Upper lobe of left lung (tissue), 6 donors: ENCODE results near the gene SNTG2. TPM values are rescaled to one million over a fixed set of nuclear protein-coding genes. Genes with fewer than 3 reads are reported as not detected.

Source experiments
- ATAC-seq, 2 donors: fragments of 200-7000 bp; cut with Tn5 transposase; one replicate each; pipeline ENCODE4 v1.9.1; 2022; ENCODE audit warnings: mild to moderate bottlenecking in 2 of 2, moderate library complexity in 2 of 2; ENCODE audit not compliant: low FRiP score in 2 of 2
- DNase-seq, 2 donors: peaks; one replicate each; pipeline ENCODE4 v3.0.0-alpha.2; 2019 to 2020
- H3K27ac ChIP-seq, 4 donors: fragments of 200-600 bp; sonication (generic); one replicate each; pipeline ENCODE4 v1.5.1; 2016 to 2019
- H3K27me3 ChIP-seq, 4 donors: fragments of 200-600 bp; sonication (generic); one replicate each; pipeline ENCODE4 v1.5.1; 2017 to 2019
- H3K36me3 ChIP-seq, 4 donors: fragments of 200-600 bp; sonication (generic); one replicate each; pipeline ENCODE4 v1.5.1; 2016 to 2019
- H3K4me1 ChIP-seq, 4 donors: fragments of 200-600 bp; sonication (generic); one replicate each; pipeline ENCODE4 v1.5.1; 2018 to 2019
- H3K4me3 ChIP-seq, 4 donors: fragments of 200-600 bp; sonication (generic); one replicate each; pipeline ENCODE4 v1.5.1; 2017 to 2019; ENCODE audit warnings: mild to moderate bottlenecking in 2 of 4, moderate library complexity in 1 of 4
- H3K9me3 ChIP-seq, 4 donors: fragments of 200-600 bp; sonication (generic); one replicate each; pipeline ENCODE4 v1.5.1; 2018 to 2019
- CTCF ChIP-seq, 6 experiments: fragments of 450-650 bp in 4 of 6; fragments of 200-600 bp in 2 of 6; sonication (generic) in 2 of 6; IDR thresholded peaks; one replicate each; pipeline ENCODE4 v1.5.1; 2016 to 2019; ENCODE audit warnings: antibody characterized with exemption in 6 of 6
- EP300 ChIP-seq, 4 donors: sonication (generic); formaldehyde crosslinking; IDR thresholded peaks; one replicate each; pipeline ENCODE4 v1.5.1; 2017; ENCODE audit warnings: antibody characterized with exemption in 4 of 4, control low read depth in 2 of 4
- POLR2A ChIP-seq, 4 donors: fragments of 450-650 bp; IDR thresholded peaks; one replicate each; pipeline ENCODE4 v1.5.1; 2016 to 2017; ENCODE audit warnings: antibody characterized with exemption in 4 of 4, mild to moderate bottlenecking in 2 of 4
- POLR2AphosphoS5 ChIP-seq, 2 donors: sonication (generic); formaldehyde crosslinking; IDR thresholded peaks; one replicate each; pipeline ENCODE4 v1.5.1; 2017; ENCODE audit warnings: antibody characterized with exemption in 2 of 2
- WGBS, 2 donors: methylation state at CpG; one replicate each; pipeline ENCODE4 v1.1.5; 2017 to 2018; 5-methylcytosine and 5-hydroxymethylcytosine counted together
- total RNA-seq, 6 donors: library from RNA; depleted of rRNA in 4 of 6; stranded (reverse); fragments of >200 nt in 4 of 6; gene quantifications; one replicate each; pipeline versions ENCODE4 v1.1.0 to v1.2.1, GENCODE V29; 2016 to 2021
- donor health status: DM: no; HTN: no; CAD: no; lungs with moderate emphysema.
- donor health status: DM: no; HTN: yes; CAD: no; lungs with severe emphysema.

Gene SNTG2
- total RNA-seq, 6 donors from 2014 or later: 1.1 to 13.6 (median 3.0) TPM

GRCh38 chr2:1268034-1268433, 317.4 kb downstream of the SNTG2 start:
- DNase-seq (no peak), ATAC-seq (no peak)
- no peaks in the 10 kb centered on the region for H3K9me3 ChIP-seq
- no peaks in the 10 kb centered on the region for H3K27me3 ChIP-seq
- WGBS, 2 donors: 68 to 85% methylated on average over 7 of the region's 7 CpGs
- no peak for TF ChIP-seq CTCF (IDR thresholded peaks at IDR 0.05)
- TF ChIP-seq POLR2AphosphoS5 (IDR thresholded peaks at IDR 0.05): no peak
- TF ChIP-seq POLR2A (IDR thresholded peaks at IDR 0.05): no peak
- TF ChIP-seq EP300 (IDR thresholded peaks at IDR 0.05): no peak
- H3K4me1 ChIP-seq: no peaks in the 10 kb centered on the region
- no peaks in the 10 kb centered on the region for H3K36me3 ChIP-seq
- H3K4me3 ChIP-seq: no peak overlapping the region
- H3K27ac ChIP-seq: no peak overlapping the region

GRCh38 chr2:1269812-1270211, 319.2 kb downstream of the SNTG2 start:
- H3K27me3 ChIP-seq: no peaks in the 10 kb centered on the region
- no peak for TF ChIP-seq EP300 (IDR thresholded peaks at IDR 0.05)
- no peak for TF ChIP-seq CTCF (IDR thresholded peaks at IDR 0.05)
- no peak for TF ChIP-seq POLR2AphosphoS5 (IDR thresholded peaks at IDR 0.05)
- no peak for TF ChIP-seq POLR2A (IDR thresholded peaks at IDR 0.05)
- ATAC-seq: no peak
- H3K9me3 ChIP-seq: peaks cover 0 to 5% (median 1%) of the 10 kb centered on the region in 4 donors
- no peak for DNase-seq
- no peaks in the 10 kb centered on the region for H3K4me1 ChIP-seq
- no peaks in the 10 kb centered on the region for H3K36me3 ChIP-seq
- WGBS, 2 donors: 68 to 84% methylated on average over 8 of the region's 8 CpGs
- no peak overlapping the region for H3K27ac ChIP-seq
- H3K4me3 ChIP-seq: no peak overlapping the region

- no peak for TF ChIP-seq CTCF (IDR thresholded peaks at IDR 0.05)
- no peak for TF ChIP-seq POLR2A (IDR thresholded peaks at IDR 0.05)
- no peak overlapping the region for H3K4me3 ChIP-seq
- peaks cover 0 to 8% (median 5%) of the 10 kb centered on the region in 4 donors for H3K9me3 ChIP-seq
- DNase-seq (no peak), ATAC-seq (no peak)
- no peaks in the 10 kb centered on the region for H3K4me1 ChIP-seq
- H3K27me3 ChIP-seq: no peaks in the 10 kb centered on the region
- 90 to 97% methylated on average over 18 of the region's 18 CpGs for WGBS, 2 donors
- H3K36me3 ChIP-seq: no peaks in the 10 kb centered on the region
- H3K27ac ChIP-seq: no peak overlapping the region
These were observed 322.2 kb downstream of the SNTG2 start for GRCh38 chr2:1272835-1273234.

GRCh38 chr2:1277634-1278033, 327.0 kb downstream of the SNTG2 start:
- peaks cover 0 to 5% (median 0%) of the 10 kb centered on the region in 4 donors for H3K4me1 ChIP-seq
- H3K27ac ChIP-seq: no peak overlapping the region
- WGBS, 2 donors: 83% methylated on average over 4 to 6 of the region's 6 CpGs
- no peak for ATAC-seq
- H3K36me3 ChIP-seq: no peaks in the 10 kb centered on the region
- TF ChIP-seq EP300 (IDR thresholded peaks at IDR 0.05) (no peak), CTCF (IDR thresholded peaks at IDR 0.05) (no peak)
- H3K4me3 ChIP-seq: no peak overlapping the region
- DNase-seq: no peak
- H3K9me3 ChIP-seq: peaks cover 0 to 8% (median 5%) of the 10 kb centered on the region in 4 donors
- H3K27me3 ChIP-seq: no peaks in the 10 kb centered on the region

- Histone ChIP-seq H3K36me3 (no peaks in the 10 kb centered on the region), H3K27ac (no peak overlapping the region), H3K27me3 (no peaks in the 10 kb centered on the region), H3K4me3 (no peak overlapping the region), H3K4me1 (peaks cover 0 to 7% (median 0%) of the 10 kb centered on the region in 4 donors), H3K9me3 (peaks cover 0 to 8% (median 5%) of the 10 kb centered on the region in 4 donors)
- DNase-seq: no peak
- ATAC-seq: no peak
- 80 to 96% methylated on average over 4 of the region's 4 CpGs for WGBS, 2 donors
- no peak for TF ChIP-seq POLR2A (IDR thresholded peaks at IDR 0.05)
- no peak for TF ChIP-seq CTCF (IDR thresholded peaks at IDR 0.05)
These were observed 327.5 kb downstream of the SNTG2 start for GRCh38 chr2:1278125-1278524.
